Nucleus accumbens (tissue), 56 donors: ENCODE measurements around the gene C1QTNF8.

ENCODE experiments used
- DNase-seq, 56 donors: peaks; one replicate each; lab custom pipeline; 2025; lab: John Stamatoyannopoulos, UW

The C1QTNF8 gene

GRCh38 chr16:1080801-1081733 is 15.0 kb downstream of the C1QTNF8 start:
- no peak for DNase-seq

GRCh38 chr16:1079786-1080525 is 16.1 kb downstream of the C1QTNF8 start:
- no peak for DNase-seq

GRCh38 chr16:1079341-1079740 is 16.7 kb downstream of the C1QTNF8 start:
- no peak for DNase-seq

GRCh38 chr16:1078579-1079021 is 17.4 kb downstream of the C1QTNF8 start:
- DNase-seq: no peak

- DNase-seq: no peak
Observed at GRCh38 chr16:1077877-1078578, 18.0 kb downstream of the C1QTNF8 start.

- DNase-seq: no peak
Observed at GRCh38 chr16:1076801-1077576, 19.1 kb downstream of the C1QTNF8 start.

- DNase-seq: no peak
Observed at GRCh38 chr16:1075546-1075945, 20.5 kb downstream of the C1QTNF8 start.

GRCh38 chr16:1074379-1074649 is 21.7 kb downstream of the C1QTNF8 start:
- DNase-seq: no peak

- no peak for DNase-seq
Observed at GRCh38 chr16:1073566-1074378, 22.3 kb downstream of the C1QTNF8 start.

- no peak for DNase-seq
Observed at GRCh38 chr16:1073262-1073558, 22.8 kb downstream of the C1QTNF8 start.

- no peak for DNase-seq
Observed at GRCh38 chr16:1072526-1073261, 23.4 kb downstream of the C1QTNF8 start, which contains the start of gene SSTR5. SSTR5 (plus strand) TSS chr16:1072747; CDS start chr16:1078869, 6,122 bp downstream.

GRCh38 chr16:1071561-1072225 is 24.4 kb downstream of the C1QTNF8 start:
- DNase-seq: no peak

GRCh38 chr16:1070864-1071408 is 25.1 kb downstream of the C1QTNF8 start:
- DNase-seq: no peak

GRCh38 chr16:1070084-1070863 is 25.8 kb downstream of the C1QTNF8 start:
- DNase-seq: no peak

GRCh38 chr16:1069154-1069553 is 26.9 kb downstream of the C1QTNF8 start:
- no peak for DNase-seq

GRCh38 chr16:1068451-1068850 is 27.6 kb downstream of the C1QTNF8 start:
- no peak for DNase-seq

- DNase-seq: no peak
Observed at GRCh38 chr16:1067629-1068028, 28.4 kb downstream of the C1QTNF8 start.
